ENCODE measurements around the gene TRAPPC5.

The TRAPPC5 gene

GRCh38 chr19:7674010-7675005 is 6.3 kb upstream of the TRAPPC5 start:
- no peak for TF ChIP-seq CTCF (IDR thresholded peaks at IDR 0.05)

- no peak for TF ChIP-seq CTCF (IDR thresholded peaks at IDR 0.05)
These were observed 4.3 kb upstream of the TRAPPC5 start for GRCh38 chr19:7676376-7676775.

DNA sequence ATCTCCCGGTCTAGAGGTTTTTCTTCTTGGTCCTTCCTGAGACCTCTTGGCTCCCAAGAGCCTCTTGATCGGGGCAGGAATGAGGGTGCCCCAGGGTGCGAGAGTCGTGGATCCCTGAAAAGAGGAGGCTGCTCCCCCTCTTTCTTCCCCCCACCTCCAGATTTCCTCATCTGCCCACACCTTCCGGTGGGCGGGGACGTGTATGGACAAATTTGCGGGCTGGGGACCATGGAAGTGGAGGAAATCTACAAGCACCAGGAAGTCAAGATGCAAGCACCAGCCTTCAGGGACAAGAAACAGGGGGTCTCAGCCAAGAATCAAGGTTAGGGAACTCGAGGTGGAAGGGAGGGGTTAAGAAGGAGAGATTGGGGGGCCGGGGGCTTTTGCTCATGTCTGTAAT is 3.8 kb upstream of the TRAPPC5 start, which contains the start of gene MCEMP1:
Gene MCEMP1 (plus strand): TSS at position 237 of the 400 bp plus-strand sequence. CDS start 31 bp downstream, at position 268.
- no peak for TF ChIP-seq CTCF (IDR thresholded peaks at IDR 0.05)

GRCh38 chr19:7677669-7678311 is 2.8 kb upstream of the TRAPPC5 start:
- TF ChIP-seq CTCF (IDR thresholded peaks at IDR 0.05), result no peak

GRCh38 chr19:7678971-7679751 is 1.5 kb upstream of the TRAPPC5 start:
- peak; percentile 37; the same call in 1 of the 2 replicates for TF ChIP-seq CTCF (IDR thresholded peaks at IDR 0.05)

GRCh38 chr19:7679771-7680605 is 645 bp upstream of the TRAPPC5 start:
- TF ChIP-seq CTCF (IDR thresholded peaks at IDR 0.05), result no peak

Data from LNCAP (cell line).